ENCODE data around the gene FAM222A. TPM values are rescaled to one million over a fixed set of nuclear protein-coding genes. Genes with fewer than 3 reads are reported as not detected.

The FAM222A gene
- total and polyA plus RNA-seq, 12 donors = 9.2 to 57.8 (median 25.3) TPM

DNA sequence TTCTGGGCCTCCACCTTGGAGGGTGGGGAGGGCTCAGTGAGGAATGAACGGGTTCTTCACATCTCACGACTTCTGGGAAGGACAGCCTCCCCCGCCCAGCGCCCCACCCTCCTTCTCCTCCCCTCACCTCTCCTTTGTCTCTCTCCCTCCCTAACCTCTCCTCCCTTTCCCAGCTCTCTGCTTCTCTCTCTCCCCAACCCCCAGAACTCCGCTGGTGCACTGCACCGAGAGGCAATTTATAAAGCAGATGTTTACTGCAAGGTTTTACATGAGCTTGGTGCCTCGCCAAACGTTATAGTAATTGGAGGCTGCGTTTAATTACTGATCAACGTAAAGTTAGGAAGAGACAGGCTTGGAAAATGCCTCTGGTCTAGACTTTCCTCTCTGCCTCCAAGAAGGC lies 42.9 kb upstream of the FAM222A start:
- H3K4me1 ChIP-seq (replicated peaks in 1 of 2) = no peaks in the 10 kb centered on the region
- DNase-seq = no peak
- intact Hi-C loops (cut with DNase I) = no loop called here
- no peaks in the 10 kb centered on the region for H3K36me3 ChIP-seq (replicated peaks in 1 of 2)
- 57 to 75% (median 60%) methylated on average over 10 of the region's 10 CpGs for WGBS, 4 donors
- no peaks in the 10 kb centered on the region for H3K9me3 ChIP-seq (replicated peaks in 1 of 3)
- no peak overlapping the region for H3K27ac ChIP-seq
- TF ChIP-seq, protein P1, sequence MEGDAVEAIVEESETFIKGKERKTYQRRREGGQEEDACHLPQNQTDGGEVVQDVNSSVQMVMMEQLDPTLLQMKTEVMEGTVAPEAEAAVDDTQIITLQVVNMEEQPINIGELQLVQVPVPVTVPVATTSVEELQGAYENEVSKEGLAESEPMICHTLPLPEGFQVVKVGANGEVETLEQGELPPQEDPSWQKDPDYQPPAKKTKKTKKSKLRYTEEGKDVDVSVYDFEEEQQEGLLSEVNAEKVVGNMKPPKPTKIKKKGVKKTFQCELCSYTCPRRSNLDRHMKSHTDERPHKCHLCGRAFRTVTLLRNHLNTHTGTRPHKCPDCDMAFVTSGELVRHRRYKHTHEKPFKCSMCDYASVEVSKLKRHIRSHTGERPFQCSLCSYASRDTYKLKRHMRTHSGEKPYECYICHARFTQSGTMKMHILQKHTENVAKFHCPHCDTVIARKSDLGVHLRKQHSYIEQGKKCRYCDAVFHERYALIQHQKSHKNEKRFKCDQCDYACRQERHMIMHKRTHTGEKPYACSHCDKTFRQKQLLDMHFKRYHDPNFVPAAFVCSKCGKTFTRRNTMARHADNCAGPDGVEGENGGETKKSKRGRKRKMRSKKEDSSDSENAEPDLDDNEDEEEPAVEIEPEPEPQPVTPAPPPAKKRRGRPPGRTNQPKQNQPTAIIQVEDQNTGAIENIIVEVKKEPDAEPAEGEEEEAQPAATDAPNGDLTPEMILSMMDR (IDR thresholded peaks at IDR 0.05) = no peak
- TF ChIP-seq POLR2A (IDR thresholded peaks at IDR 0.05) = no peak
- H3K27me3 ChIP-seq = no peaks in the 10 kb centered on the region
- H3K4me3 ChIP-seq = no peak overlapping the region

DNA sequence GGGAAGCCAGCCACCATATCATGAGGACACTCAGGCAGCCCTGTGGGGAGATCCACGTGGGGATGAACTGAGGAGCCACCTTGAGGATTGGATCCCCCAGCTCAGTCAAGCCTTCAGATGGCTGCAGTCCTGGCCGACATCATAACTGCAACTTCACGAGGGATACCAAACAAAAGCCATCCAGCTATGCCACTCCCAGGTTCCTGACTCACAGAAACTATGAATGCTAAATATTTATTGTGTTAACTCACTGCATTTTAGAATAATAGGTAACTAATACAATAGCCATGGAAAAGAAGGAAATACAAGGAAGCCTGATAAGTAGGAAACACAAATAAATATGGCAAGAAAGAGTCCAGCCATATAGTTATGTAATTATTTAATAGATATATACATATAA lies 42.1 kb upstream of the FAM222A start:
- 76 to 100% (median 85%) methylated on average over 1 to 3 of the region's 3 CpGs for WGBS, 4 donors
- intact Hi-C loops (cut with DNase I) = no loop called here
- no peaks in the 10 kb centered on the region for H3K36me3 ChIP-seq (replicated peaks in 1 of 2)
- H3K4me3 ChIP-seq = no peak overlapping the region
- H3K9me3 ChIP-seq (replicated peaks in 1 of 3) = no peaks in the 10 kb centered on the region
- H3K4me1 ChIP-seq (replicated peaks in 1 of 2) = no peaks in the 10 kb centered on the region
- no peaks in the 10 kb centered on the region for H3K27me3 ChIP-seq
- DNase-seq = no peak
- no peak for TF ChIP-seq POLR2A (IDR thresholded peaks at IDR 0.05)
- H3K27ac ChIP-seq = no peak overlapping the region

DNA sequence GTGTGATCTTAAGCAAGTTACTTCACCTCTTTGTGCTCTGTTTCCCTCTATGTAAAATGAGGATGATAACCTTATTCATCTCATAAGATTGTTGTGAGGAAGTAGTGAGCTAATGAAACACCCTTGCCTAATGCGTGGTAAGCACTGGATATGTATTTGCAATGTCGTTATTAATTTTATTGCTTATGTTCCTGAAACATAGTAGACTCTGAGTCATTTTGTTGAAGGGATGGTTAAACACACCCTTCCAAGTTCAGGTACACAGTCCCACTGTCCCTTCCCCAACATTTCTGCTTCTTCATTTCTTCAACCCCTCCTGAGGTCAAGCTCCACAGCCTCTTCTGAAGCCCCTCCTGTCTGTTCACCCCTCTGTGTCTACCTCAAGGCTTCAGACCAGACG lies 40.2 kb upstream of the FAM222A start:
- Histone ChIP-seq H3K27ac (no peak overlapping the region), H3K27me3 (no peaks in the 10 kb centered on the region), H3K9me3 (replicated peaks in 1 of 3) (no peaks in the 10 kb centered on the region), H3K4me3 (no peak overlapping the region), H3K4me1 (replicated peaks in 1 of 2) (no peaks in the 10 kb centered on the region), H3K36me3 (replicated peaks in 1 of 2) (no peaks in the 10 kb centered on the region)
- TF ChIP-seq POLR2A (IDR thresholded peaks at IDR 0.05) = no peak
- TF ChIP-seq, protein P1 (IDR thresholded peaks at IDR 0.05) = no peak
- DNase-seq = no peak
- intact Hi-C loops (cut with DNase I) = no loop called here
- WGBS, 4 donors = 88 to 96% (median 91%) methylated on average over 3 of the region's 3 CpGs

DNA sequence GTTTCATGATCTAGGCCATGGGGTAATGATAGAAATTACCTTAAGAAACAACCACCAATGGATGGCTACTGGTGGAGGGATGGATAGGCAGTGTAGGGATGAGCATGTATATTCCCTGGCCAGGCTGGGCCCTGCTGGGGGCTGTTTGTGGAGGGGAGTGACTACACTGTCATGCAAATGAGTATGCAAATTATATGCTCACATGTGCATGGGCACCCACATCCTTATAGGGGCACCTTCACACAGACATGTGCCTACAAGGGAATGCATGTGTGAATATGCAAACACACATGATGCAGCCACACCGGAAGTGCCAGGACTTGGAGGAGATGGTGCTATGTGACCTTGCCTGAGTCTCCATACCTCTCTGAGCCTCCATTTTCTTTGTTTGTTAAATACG lies 39.7 kb upstream of the FAM222A start:
- intact Hi-C loops (cut with DNase I) = no loop called here
- no peak for DNase-seq
- no peaks in the 10 kb centered on the region for H3K9me3 ChIP-seq (replicated peaks in 1 of 3)
- no peak overlapping the region for H3K4me3 ChIP-seq
- H3K27me3 ChIP-seq = no peaks in the 10 kb centered on the region
- WGBS, 4 donors = 71 to 89% (median 77%) methylated on average over 2 of the region's 2 CpGs
- no peaks in the 10 kb centered on the region for H3K4me1 ChIP-seq (replicated peaks in 1 of 2)
- no peak for TF ChIP-seq POLR2A (IDR thresholded peaks at IDR 0.05)
- TF ChIP-seq, protein P1 (IDR thresholded peaks at IDR 0.05) = no peak
- H3K36me3 ChIP-seq (replicated peaks in 1 of 2) = no peaks in the 10 kb centered on the region
- H3K27ac ChIP-seq = no peak overlapping the region

DNA sequence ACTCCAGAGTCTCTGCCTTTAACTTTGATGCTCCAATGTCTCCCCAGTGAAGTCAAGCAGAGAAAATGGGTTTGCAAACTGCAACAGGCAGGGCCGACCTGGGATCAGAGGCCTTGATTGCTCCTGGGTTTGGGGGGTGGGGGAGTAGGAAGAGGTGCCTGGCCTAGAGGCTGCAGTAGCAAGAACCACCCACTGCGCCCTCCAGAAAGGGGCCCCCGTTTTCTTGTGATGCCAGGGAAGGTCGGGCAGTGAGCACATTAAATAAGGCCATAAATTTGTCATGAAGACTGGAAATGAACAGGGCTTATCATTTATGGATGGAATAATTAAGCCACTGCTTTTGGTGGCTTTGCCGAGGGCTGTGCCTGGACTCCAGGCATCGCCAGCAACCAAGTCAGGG lies 38.2 kb upstream of the FAM222A start:
- Histone ChIP-seq H3K27ac (no peak overlapping the region), H3K36me3 (replicated peaks in 1 of 2) (no peaks in the 10 kb centered on the region), H3K4me3 (no peak overlapping the region), H3K9me3 (replicated peaks in 1 of 3) (no peaks in the 10 kb centered on the region), H3K27me3 (no peaks in the 10 kb centered on the region), H3K4me1 (replicated peaks in 1 of 2) (peaks cover 0 to under 1% of the 10 kb centered on the region in 2 donors)
- intact Hi-C loops (cut with DNase I) = no loop called here
- DNase-seq = no peak
- 67 to 79% (median 73%) methylated on average over 3 to 6 of the region's 6 CpGs for WGBS, 4 donors
- TF ChIP-seq, protein P1 (IDR thresholded peaks at IDR 0.05) = no peak
- no peak for TF ChIP-seq POLR2A (IDR thresholded peaks at IDR 0.05)
